MM.1S (cell line): ENCODE measurements around the gene RAD23A.

ENCODE experiments used
- DNase-seq: peaks from one replicate; pipeline ENCODE4 v3.0.0-alpha.2; 2015
- H2AFZ ChIP-seq: fragments of 300-600 bp; sonication (generic); 2 replicates; pipeline ENCODE4 v1.6.0; 2016; ENCODE audit warnings: antibody characterized with exemption, low read length
- H3F3A ChIP-seq: fragments of 300-600 bp; sonication (generic); 2 replicates; pipeline ENCODE4 v1.6.1; 2016; ENCODE audit warnings: mild to moderate bottlenecking, antibody characterized with exemption, low read length, moderate library complexity, mixed read lengths; ENCODE audit not compliant: insufficient read depth
- H3K27ac ChIP-seq: fragments of 300-600 bp; sonication (generic); 2 replicates; pipeline ENCODE4 v1.5.1; 2016; ENCODE audit warnings: mild to moderate bottlenecking, low read length
- H3K27me3 ChIP-seq: fragments of 300-600 bp; sonication (generic); replicated peaks from 2 replicates; pipeline ENCODE4 v1.6.0; 2016; ENCODE audit warnings: low read length; ENCODE audit not compliant: insufficient read depth
- H3K36me3 ChIP-seq: fragments of 300-600 bp; sonication (generic); replicated peaks from 2 replicates; pipeline ENCODE4 v1.6.1; 2016; ENCODE audit warnings: mild to moderate bottlenecking, low read length, mixed read lengths; ENCODE audit not compliant: insufficient read depth
- H3K4me1 ChIP-seq: fragments of 300-600 bp; sonication (generic); 2 replicates; pipeline ENCODE4 v1.6.1; 2016; ENCODE audit warnings: low read length, mixed read lengths
- H3K4me2 ChIP-seq: fragments of 300-600 bp; sonication (generic); 2 replicates; pipeline ENCODE4 v1.6.0; 2016; ENCODE audit warnings: low read depth, low read length
- H3K4me3 ChIP-seq: fragments of 300-600 bp; sonication (generic); 2 replicates; pipeline ENCODE4 v1.5.1; 2016; ENCODE audit warnings: low read length, mixed read lengths
- H3K79me2 ChIP-seq: fragments of 300-600 bp; sonication (generic); 2 replicates; pipeline ENCODE4 v1.6.1; 2016; ENCODE audit warnings: mixed run types, low read length, mixed read lengths
- H3K9ac ChIP-seq: fragments of 300-600 bp; sonication (generic); 2 replicates; pipeline ENCODE4 v1.6.1; 2016; ENCODE audit warnings: low read length, mixed read lengths
- H3K9me2 ChIP-seq: fragments of 300-600 bp; sonication (generic); replicated peaks from 2 replicates; pipeline ENCODE4 v1.6.1; 2016; ENCODE audit warnings: mild to moderate bottlenecking, low read length, mixed read lengths; ENCODE audit not compliant: insufficient read depth
- H3K9me3 ChIP-seq: fragments of 300-600 bp; sonication (generic); replicated peaks from 2 replicates; pipeline ENCODE4 v1.6.1; 2016; ENCODE audit warnings: mild to moderate bottlenecking, low read length, mixed read lengths; ENCODE audit not compliant: insufficient read depth
- H4K20me1 ChIP-seq: fragments of 300-600 bp; sonication (generic); 2 replicates; pipeline ENCODE4 v1.6.1; 2016; ENCODE audit warnings: mild to moderate bottlenecking, low read length, moderate library complexity, mixed read lengths; ENCODE audit not compliant: insufficient read depth
- CTCF ChIP-seq: fragments of 300-600 bp; sonication (generic); IDR thresholded peaks from 2 replicates; pipeline ENCODE4 v1.5.1; 2016; ENCODE audit warnings: antibody characterized with exemption, low read length, mixed read lengths
- EZH2 ChIP-seq: fragments of 300-600 bp; sonication (generic); optimal IDR thresholded peaks from 2 replicates; pipeline ENCODE3; 2017; ENCODE audit warnings: low read depth, mild to moderate bottlenecking, antibody characterized with exemption, low read length, mixed read lengths
- EZH2phosphoT487 ChIP-seq: fragments of 300-600 bp; sonication (generic); IDR thresholded peaks from 2 replicates; pipeline ENCODE4 v1.6.1; 2018; ENCODE audit warnings: antibody characterized with exemption, low read length

Gene RAD23A

DNA sequence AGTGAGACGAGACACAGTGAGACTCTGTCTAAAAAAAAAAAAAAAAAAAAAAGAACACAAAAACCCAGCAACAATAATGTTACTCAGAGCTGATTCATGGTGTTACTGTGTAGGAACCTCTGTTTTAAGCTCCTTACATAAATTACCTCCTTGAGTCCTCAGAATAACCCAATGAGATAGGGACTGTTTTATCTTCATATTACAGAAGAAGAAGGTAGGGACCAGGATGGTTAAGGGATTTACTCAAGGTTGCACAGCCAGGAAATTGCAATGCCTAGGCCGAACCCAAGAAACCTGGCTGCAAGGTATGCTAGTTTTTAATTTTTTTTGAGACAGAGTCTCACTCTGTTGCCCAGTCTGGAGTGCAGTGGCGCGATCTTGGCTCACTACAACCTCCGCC is 22.2 kb downstream of the RAD23A start:
- H3K79me2 ChIP-seq, result no peaks in the 10 kb centered on the region
- H3K4me1 ChIP-seq, result no peaks in the 10 kb centered on the region
- H3K9me2 ChIP-seq, result no peaks in the 10 kb centered on the region
- DNase-seq, result no peak
- no peaks in the 10 kb centered on the region for H3K9me3 ChIP-seq
- H3K4me2 ChIP-seq, result no peak overlapping the region
- H3K9ac ChIP-seq, result no peak overlapping the region
- H2AFZ ChIP-seq, result no peak overlapping the region
- H3K36me3 ChIP-seq, result no peaks in the 10 kb centered on the region
- no peaks in the 10 kb centered on the region for H3F3A ChIP-seq
- H3K27ac ChIP-seq, result no peak overlapping the region
- TF ChIP-seq EZH2phosphoT487 (no peak), EZH2 (no peak), CTCF (no peak)
- no peak overlapping the region for H3K4me3 ChIP-seq
- H4K20me1 ChIP-seq, result no peaks in the 10 kb centered on the region
- peaks cover 2% of the 10 kb centered on the region for H3K27me3 ChIP-seq

GRCh38 chr19:12969292-12969988 is 23.8 kb downstream of the RAD23A start, which contains the start of gene DAND5:
DAND5 (plus strand) TSS chr19:12969576; CDS start chr19:12969661, 85 bp downstream.
- H3K36me3 ChIP-seq, result no peaks in the 10 kb centered on the region
- no peaks in the 10 kb centered on the region for H4K20me1 ChIP-seq
- H3K9ac ChIP-seq, result no peak within 1 kb of the TSS
- DNase-seq, result no peak
- no peaks in the 10 kb centered on the region for H3F3A ChIP-seq
- peaks cover 2% of the 10 kb centered on the region for H3K4me1 ChIP-seq
- H2AFZ ChIP-seq, result no peak within 1 kb of the TSS
- H3K4me2 ChIP-seq, result no peak within 1 kb of the TSS
- no peak for TF ChIP-seq EZH2phosphoT487
- H3K27ac ChIP-seq, result no peak within 1 kb of the TSS
- H3K4me3 ChIP-seq, result no peak within 1 kb of the TSS
- H3K79me2 ChIP-seq, result no peaks in the 10 kb centered on the region
- H3K9me3 ChIP-seq, result no peaks in the 10 kb centered on the region
- H3K9me2 ChIP-seq, result no peaks in the 10 kb centered on the region
- peaks cover 8% of the 10 kb centered on the region for H3K27me3 ChIP-seq

DNA sequence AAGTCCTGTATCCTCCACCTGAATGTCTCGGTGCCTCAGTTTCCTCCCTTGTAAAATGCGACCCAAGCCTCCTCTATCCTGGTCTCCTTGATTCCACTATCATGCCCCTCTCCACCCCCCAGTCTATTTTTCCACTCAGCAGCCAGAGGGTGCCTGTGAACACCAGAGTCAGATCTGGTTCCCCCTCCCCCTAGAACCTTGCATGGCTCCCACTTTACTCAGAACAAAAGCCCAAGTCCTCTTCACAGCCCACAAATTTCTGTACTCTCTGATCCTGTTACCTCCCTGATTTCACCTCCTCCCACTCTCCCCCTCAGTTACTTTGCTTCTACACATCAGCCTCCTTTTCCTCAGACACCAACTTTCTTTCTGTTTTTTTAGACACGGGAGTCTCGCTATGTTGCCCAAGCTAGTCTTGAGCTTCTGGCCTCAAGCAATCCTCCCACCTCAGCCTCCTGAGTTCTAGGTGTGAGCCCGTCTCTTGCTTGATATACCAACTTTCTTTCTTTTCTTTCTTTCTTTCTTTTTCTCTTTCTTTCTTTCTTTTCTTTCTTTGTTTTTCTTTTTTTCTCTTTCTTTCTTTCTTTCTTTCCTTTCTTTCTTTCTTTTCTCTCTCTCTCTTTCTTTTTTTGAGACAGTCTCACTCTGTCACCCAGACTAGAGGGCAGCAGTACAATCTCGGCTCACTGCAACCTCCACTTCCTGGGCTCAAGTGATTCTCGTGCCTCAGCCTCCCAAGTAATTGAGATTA is 24.6 kb downstream of the RAD23A start:
- Histone ChIP-seq H2AFZ (no peak overlapping the region), H3K27ac (no peak overlapping the region)

More for the DNA sequence above, 24.6 kb downstream of the RAD23A start:
- H3F3A ChIP-seq, result no peaks in the 10 kb centered on the region
- no peak overlapping the region for H3K4me3 ChIP-seq
- no peaks in the 10 kb centered on the region for H3K9me3 ChIP-seq
- H3K9me2 ChIP-seq, result no peaks in the 10 kb centered on the region
- TF ChIP-seq EZH2, result no peak
- no peak for TF ChIP-seq CTCF
- TF ChIP-seq EZH2phosphoT487, result no peak
- no peak overlapping the region for H3K4me2 ChIP-seq
- no peaks in the 10 kb centered on the region for H3K36me3 ChIP-seq
- peaks cover 5% of the 10 kb centered on the region for H3K4me1 ChIP-seq
- H4K20me1 ChIP-seq, result no peaks in the 10 kb centered on the region
- DNase-seq, result no peak
- H3K9ac ChIP-seq, result no peak overlapping the region
- H3K79me2 ChIP-seq, result no peaks in the 10 kb centered on the region
- peaks cover 13% of the 10 kb centered on the region for H3K27me3 ChIP-seq
